IPS-15b (cell line): Measurements from ENCODE around the gene BUD13.

Source experiments
- H3K27me3 ChIP-seq: one replicate; pipeline ENCODE4 v1.6.1; 2013; ENCODE audit warnings: low read length; ENCODE audit not compliant: control insufficient read depth, insufficient read depth
- H3K36me3 ChIP-seq: one replicate; pipeline ENCODE4 v1.6.1; 2013; ENCODE audit warnings: low read length; ENCODE audit not compliant: control insufficient read depth, insufficient read depth
- H3K4me1 ChIP-seq: one replicate; pipeline ENCODE4 v1.6.1; 2013; ENCODE audit warnings: mild to moderate bottlenecking, low read length; ENCODE audit not compliant: control insufficient read depth, insufficient read depth
- H3K4me3 ChIP-seq: one replicate; pipeline ENCODE4 v1.5.1; 2013; ENCODE audit warnings: low read depth, low read length
- H3K9ac ChIP-seq: one replicate; pipeline ENCODE4 v1.6.1; 2013; ENCODE audit warnings: low read depth, mild to moderate bottlenecking, low read length
- H3K9me3 ChIP-seq: one replicate; pipeline ENCODE4 v1.6.1; 2013; ENCODE audit warnings: mild to moderate bottlenecking, low read length; ENCODE audit not compliant: control insufficient read depth, insufficient read depth

Gene BUD13

GRCh38 chr11:116772443-116773202 is at the start of gene BUD13:
Gene BUD13 (minus strand): TSS chr11:116772987. CDS start chr11:116772964, 23 bp downstream.
- peaks cover 5% of the 10 kb centered on the region for H3K36me3 ChIP-seq
- H3K4me3 ChIP-seq: peak within 1 kb of the TSS; percentile 77
- H3K27me3 ChIP-seq: no peaks in the 10 kb centered on the region
- peaks cover 8% of the 10 kb centered on the region for H3K4me1 ChIP-seq
- H3K9me3 ChIP-seq: no peaks in the 10 kb centered on the region
- peak within 1 kb of the TSS; percentile 71 for H3K9ac ChIP-seq

GRCh38 chr11:116822575-116822974 is 49.8 kb upstream of the BUD13 start:
- Histone ChIP-seq H3K27me3 (no peaks in the 10 kb centered on the region), H3K4me3 (no peak overlapping the region), H3K36me3 (no peaks in the 10 kb centered on the region), H3K9ac (no peak overlapping the region), H3K9me3 (no peaks in the 10 kb centered on the region), H3K4me1 (no peaks in the 10 kb centered on the region)

- no peaks in the 10 kb centered on the region for H3K27me3 ChIP-seq
- H3K4me1 ChIP-seq: no peaks in the 10 kb centered on the region
- H3K9me3 ChIP-seq: no peaks in the 10 kb centered on the region
- H3K4me3 ChIP-seq: no peak overlapping the region
- no peaks in the 10 kb centered on the region for H3K36me3 ChIP-seq
- no peak overlapping the region for H3K9ac ChIP-seq
Measured at GRCh38 chr11:116821050-116821918, 48.5 kb upstream of the BUD13 start.

GRCh38 chr11:116819049-116819448 is 46.3 kb upstream of the BUD13 start:
- H3K9ac ChIP-seq: no peak overlapping the region
- no peaks in the 10 kb centered on the region for H3K36me3 ChIP-seq
- H3K27me3 ChIP-seq: no peaks in the 10 kb centered on the region
- no peaks in the 10 kb centered on the region for H3K4me1 ChIP-seq
- H3K9me3 ChIP-seq: no peaks in the 10 kb centered on the region
- H3K4me3 ChIP-seq: no peak overlapping the region

- Histone ChIP-seq H3K9me3 (no peaks in the 10 kb centered on the region), H3K4me3 (no peak overlapping the region), H3K36me3 (no peaks in the 10 kb centered on the region), H3K4me1 (no peaks in the 10 kb centered on the region), H3K27me3 (no peaks in the 10 kb centered on the region), H3K9ac (no peak overlapping the region)
Measured at GRCh38 chr11:116814502-116814901, 41.7 kb upstream of the BUD13 start.

GRCh38 chr11:116813781-116814471 is 41.1 kb upstream of the BUD13 start:
- no peak overlapping the region for H3K9ac ChIP-seq
- H3K36me3 ChIP-seq: no peaks in the 10 kb centered on the region
- H3K4me1 ChIP-seq: no peaks in the 10 kb centered on the region
- no peaks in the 10 kb centered on the region for H3K27me3 ChIP-seq
- no peaks in the 10 kb centered on the region for H3K9me3 ChIP-seq
- no peak overlapping the region for H3K4me3 ChIP-seq

- H3K27me3 ChIP-seq: no peaks in the 10 kb centered on the region
- no peaks in the 10 kb centered on the region for H3K4me1 ChIP-seq
- H3K9me3 ChIP-seq: no peaks in the 10 kb centered on the region
- H3K36me3 ChIP-seq: no peaks in the 10 kb centered on the region
- no peak overlapping the region for H3K4me3 ChIP-seq
- no peak overlapping the region for H3K9ac ChIP-seq
Measured at GRCh38 chr11:116813170-116813569, 40.4 kb upstream of the BUD13 start.

- H3K9ac ChIP-seq: no peak overlapping the region
Measured at GRCh38 chr11:116812109-116812508, 39.3 kb upstream of the BUD13 start.

GRCh38 chr11:116811194-116811593 is 38.4 kb upstream of the BUD13 start:
- H3K4me1 ChIP-seq: no peaks in the 10 kb centered on the region
- no peaks in the 10 kb centered on the region for H3K36me3 ChIP-seq
- H3K4me3 ChIP-seq: no peak overlapping the region

More at GRCh38 chr11:116812109-116812508, 39.3 kb upstream of the BUD13 start:
- no peaks in the 10 kb centered on the region for H3K27me3 ChIP-seq
- H3K9me3 ChIP-seq: no peaks in the 10 kb centered on the region
- H3K4me3 ChIP-seq: no peak overlapping the region
- H3K36me3 ChIP-seq: no peaks in the 10 kb centered on the region
- no peaks in the 10 kb centered on the region for H3K4me1 ChIP-seq

GRCh38 chr11:116808262-116809175 is 35.7 kb upstream of the BUD13 start:
- H3K4me1 ChIP-seq: no peaks in the 10 kb centered on the region
- H3K27me3 ChIP-seq: no peaks in the 10 kb centered on the region
- no peaks in the 10 kb centered on the region for H3K36me3 ChIP-seq
- H3K9me3 ChIP-seq: no peaks in the 10 kb centered on the region
- H3K4me3 ChIP-seq: no peak overlapping the region
- no peak overlapping the region for H3K9ac ChIP-seq

More at GRCh38 chr11:116811194-116811593, 38.4 kb upstream of the BUD13 start:
- no peak overlapping the region for H3K9ac ChIP-seq
- no peaks in the 10 kb centered on the region for H3K27me3 ChIP-seq
- no peaks in the 10 kb centered on the region for H3K9me3 ChIP-seq
